Astrocyte (in vitro differentiated cells and primary cell): ENCODE measurements around the gene TBATA. TPM values are rescaled to one million over a fixed set of nuclear protein-coding genes. Genes with fewer than 3 reads are reported as not detected.

Experiments
- DNase-seq: peaks from one replicate; pipeline ENCODE4 v3.0.0-alpha.2; 2010; ENCODE audit warnings: low read depth
- FAIRE-seq: peaks from 2 replicates; lab custom pipeline; 2011; peaks lifted over from hg19 to GRCh38; lab: Jason Lieb, UNC
- H2AFZ ChIP-seq: 2 replicates; pipeline ENCODE4 v1.6.0; 2012; ENCODE audit warnings: low read depth, low read length, inconsistent platforms
- H3K27ac ChIP-seq: 2 replicates; pipeline ENCODE4 v1.5.1; 2011; ENCODE audit warnings: low read depth, low read length, inconsistent platforms
- H3K27me3 ChIP-seq: 2 replicates; pipeline ENCODE4 v1.6.0; 2011; ENCODE audit warnings: low read length, inconsistent platforms; ENCODE audit not compliant: insufficient read depth
- H3K36me3 ChIP-seq: 2 replicates; pipeline ENCODE4 v1.5.1; 2011; ENCODE audit warnings: low read length, inconsistent platforms; ENCODE audit not compliant: insufficient read depth
- H3K4me1 ChIP-seq: 2 replicates; pipeline ENCODE4 v1.5.1; 2011; ENCODE audit warnings: low read length, inconsistent platforms; ENCODE audit not compliant: insufficient read depth
- H3K4me2 ChIP-seq: 2 replicates; pipeline ENCODE4 v1.6.0; 2012; ENCODE audit warnings: low read length, inconsistent platforms
- H3K4me3 ChIP-seq: 2 replicates; pipeline ENCODE4 v1.5.1; 2011; ENCODE audit warnings: low read depth, mild to moderate bottlenecking, low read length, inconsistent platforms; ENCODE audit not compliant: insufficient read depth
- H3K79me2 ChIP-seq: 2 replicates; pipeline ENCODE4 v1.6.0; 2012; ENCODE audit warnings: mild to moderate bottlenecking, low read length, inconsistent platforms; ENCODE audit not compliant: insufficient read depth
- H3K9ac ChIP-seq: 2 replicates; pipeline ENCODE4 v1.6.0; 2012; ENCODE audit warnings: mild to moderate bottlenecking, low read length, inconsistent platforms
- H3K9me3 ChIP-seq: 2 replicates; pipeline ENCODE4 v1.5.1; 2012; ENCODE audit warnings: low read depth, mild to moderate bottlenecking, low read length, inconsistent platforms; ENCODE audit not compliant: insufficient read depth
- H4K20me1 ChIP-seq: 2 replicates; pipeline ENCODE4 v1.6.0; 2012; ENCODE audit warnings: low read length, inconsistent platforms; ENCODE audit not compliant: insufficient read depth
- H3K27ac Mint-ChIP-seq: one replicate; pipeline ENCODE4 v1.8.0; 2021; ENCODE audit warnings: mild to moderate bottlenecking, mixed read lengths; ENCODE audit not compliant: unreplicated experiment
- H3K27me3 Mint-ChIP-seq: one replicate; pipeline ENCODE4 v1.8.0; 2021; ENCODE audit warnings: low read depth, mixed read lengths; ENCODE audit not compliant: unreplicated experiment
- H3K36me3 Mint-ChIP-seq: one replicate; pipeline ENCODE4 v1.8.0; 2021; ENCODE audit warnings: low read depth, mixed read lengths; ENCODE audit not compliant: unreplicated experiment
- H3K4me1 Mint-ChIP-seq: one replicate; pipeline ENCODE4 v1.8.0; 2021; ENCODE audit warnings: low read depth, mixed read lengths; ENCODE audit not compliant: unreplicated experiment
- H3K4me3 Mint-ChIP-seq: one replicate; pipeline ENCODE4 v1.8.0; 2021; ENCODE audit warnings: mild to moderate bottlenecking, moderate library complexity, mixed read lengths; ENCODE audit not compliant: unreplicated experiment
- H3K9me3 Mint-ChIP-seq: one replicate; pipeline ENCODE4 v1.8.0; 2021; ENCODE audit warnings: mild to moderate bottlenecking, mixed read lengths; ENCODE audit not compliant: unreplicated experiment
- CTCF ChIP-seq: IDR thresholded peaks from 2 replicates; pipeline ENCODE4 v1.5.1; 2011; ENCODE audit warnings: low read depth, mild to moderate bottlenecking, inconsistent platforms, low read length, moderate library complexity; ENCODE audit not compliant: insufficient read depth
- EZH2 ChIP-seq: IDR thresholded peaks from 2 replicates; pipeline ENCODE4 v1.6.1; 2012; ENCODE audit warnings: mild to moderate bottlenecking, low read length, inconsistent platforms; ENCODE audit not compliant: insufficient read depth
- total RNA-seq: library from RNA; stranded (reverse); gene quantifications from 2 replicates; pipeline ENCODE4 v1.2.1, GENCODE V29; 2021

TBATA gene
- total RNA-seq, 1 donor from 2014 or later, result not detected

- TF ChIP-seq EZH2, result no peak
- TF ChIP-seq CTCF, result no peak
- H3K4me3 Mint-ChIP-seq, result no peak overlapping the region
- Histone ChIP-seq H3K36me3 (no peaks in the 10 kb centered on the region), H3K4me3 (no peak overlapping the region), H3K9me3 (no peaks in the 10 kb centered on the region), H3K27ac (no peak overlapping the region), H4K20me1 (no peaks in the 10 kb centered on the region), H3K79me2 (no peaks in the 10 kb centered on the region), H3K4me2 (no peak overlapping the region), H3K27me3 (no peaks in the 10 kb centered on the region), H3K9ac (no peak overlapping the region), H2AFZ (no peak overlapping the region), H3K4me1 (peaks cover 15% of the 10 kb centered on the region)
- H3K27me3 Mint-ChIP-seq, result peaks cover 32% of the 10 kb centered on the region
- DNase-seq, result no peak
- H3K27ac Mint-ChIP-seq, result no peak overlapping the region
- no peaks in the 10 kb centered on the region for H3K9me3 Mint-ChIP-seq
- peaks cover 19% of the 10 kb centered on the region for H3K4me1 Mint-ChIP-seq
- FAIRE-seq, result no peak
- peaks cover 2% of the 10 kb centered on the region for H3K36me3 Mint-ChIP-seq
Measured at GRCh38 chr10:70782086-70782745, 3.0 kb downstream of the TBATA start.

- no peaks in the 10 kb centered on the region for H3K9me3 ChIP-seq
- Mint-ChIP-seq H3K4me1 (peaks cover 12% of the 10 kb centered on the region), H3K9me3 (no peaks in the 10 kb centered on the region), H3K36me3 (peaks cover 2% of the 10 kb centered on the region), H3K27ac (no peak overlapping the region), H3K27me3 (peaks cover 33% of the 10 kb centered on the region), H3K4me3 (no peak overlapping the region)
- H3K9ac ChIP-seq, result no peak overlapping the region
- no peaks in the 10 kb centered on the region for H3K36me3 ChIP-seq
- no peak overlapping the region for H3K4me2 ChIP-seq
- DNase-seq (no peak), FAIRE-seq (no peak)
- H3K79me2 ChIP-seq, result no peaks in the 10 kb centered on the region
- no peak overlapping the region for H3K27ac ChIP-seq
- peaks cover 9% of the 10 kb centered on the region for H3K4me1 ChIP-seq
- no peak overlapping the region for H3K4me3 ChIP-seq
- no peaks in the 10 kb centered on the region for H4K20me1 ChIP-seq
- no peaks in the 10 kb centered on the region for H3K27me3 ChIP-seq
- TF ChIP-seq CTCF (no peak), EZH2 (no peak)
- no peak overlapping the region for H2AFZ ChIP-seq
Measured at GRCh38 chr10:70781461-70782051, 3.6 kb downstream of the TBATA start.

- Histone ChIP-seq H4K20me1 (no peaks in the 10 kb centered on the region), H3K9ac (no peak overlapping the region), H3K27ac (no peak overlapping the region), H3K4me2 (no peak overlapping the region), H3K9me3 (no peaks in the 10 kb centered on the region), H3K36me3 (no peaks in the 10 kb centered on the region), H3K4me3 (no peak overlapping the region), H3K79me2 (no peaks in the 10 kb centered on the region), H2AFZ (no peak overlapping the region), H3K4me1 (peaks cover 5% of the 10 kb centered on the region), H3K27me3 (no peaks in the 10 kb centered on the region)
- Mint-ChIP-seq H3K27me3 (peaks cover 33% of the 10 kb centered on the region), H3K27ac (no peak overlapping the region), H3K36me3 (peaks cover 2% of the 10 kb centered on the region), H3K9me3 (no peaks in the 10 kb centered on the region), H3K4me3 (no peak overlapping the region), H3K4me1 (peaks cover 6% of the 10 kb centered on the region)
- DNase-seq (no peak), FAIRE-seq (no peak)
- no peak for TF ChIP-seq EZH2
- TF ChIP-seq CTCF, result no peak
Measured at GRCh38 chr10:70780772-70781171, 4.4 kb downstream of the TBATA start.
